A549 (cell line): ENCODE results near the gene OVOL3. TPM values are rescaled to one million over a fixed set of nuclear protein-coding genes. Genes with fewer than 3 reads are reported as not detected.

Experiments used
- ATAC-seq, 2 experiments: fragments of 200-7000 bp in 1 of 2; fragments of >200 bp in 1 of 2; cut with Nextera tagmentation in 1 of 2; cut with Tn5 transposase in 1 of 2; 3 replicates each; pipeline versions ENCODE4 v1.8.0 to v1.9.1; 2018 to 2020; ENCODE audit warnings: mild to moderate bottlenecking in 1 of 2, moderate library complexity in 1 of 2
- CTCF ChIA-PET: fragments of 300-600 bp; sonication (Branson Sonifier 250); formaldehyde crosslinking; extraction: SDS; loops from one replicate; lab custom pipeline; 2021; ENCODE audit warnings: antibody characterized with exemption, inconsistent platforms; lab: Yijun Ruan, JAX
- POLR2A ChIA-PET: fragments of 350-600 bp; formaldehyde crosslinking; extraction: SDS; loops from one replicate; lab custom pipeline; 2021; ENCODE audit warnings: antibody characterized with exemption, inconsistent platforms; lab: Yijun Ruan, JAX
- DNase-seq, 2 experiments: peaks; one replicate each; pipeline versions ENCODE4 v3.0.0 to v3.0.0-alpha.2; 2011 to 2016; ENCODE audit warnings: low read depth in 1 of 2, low spot score in 1 of 2
- FAIRE-seq: peaks from 2 replicates; lab custom pipeline; 2011; peaks lifted over from hg19 to GRCh38; lab: Jason Lieb, UNC
- H3K27ac ChIP-seq, 2 experiments: fragments of >200 bp; sonication (Bioruptor Twin); formaldehyde crosslinking; 3 replicates each; pipeline ENCODE4 v1.5.1; 2016 to 2017
- H3K4me1 ChIP-seq: fragments of >200 bp; sonication (Bioruptor Twin); formaldehyde crosslinking; 3 replicates; pipeline ENCODE4 v1.6.1; 2016
- H3K4me2 ChIP-seq: fragments of >200 bp; sonication (Bioruptor Twin); formaldehyde crosslinking; 3 replicates; pipeline ENCODE4 v1.6.1; 2016
- H3K4me3 ChIP-seq: fragments of >200 bp; sonication (Bioruptor Twin); formaldehyde crosslinking; 3 replicates; pipeline ENCODE4 v1.5.1; 2016
- H3K9me3 ChIP-seq: fragments of >200 bp; sonication (Bioruptor Twin); formaldehyde crosslinking; 3 replicates; pipeline ENCODE4 v1.6.1; 2016
- CBX8 ChIP-seq: fragments of 200-600 bp; sonication (generic); IDR thresholded peaks from 2 replicates; pipeline ENCODE4 v1.6.1; 2016
- CHD2 ChIP-seq: fragments of 150-350 bp; IDR thresholded peaks from 2 replicates; pipeline ENCODE4 v1.6.1; 2014; ENCODE audit warnings: low read length; ENCODE audit not compliant: partially characterized antibody
- EHF ChIP-seq: fragments of 250-450 bp; sonication (Bioruptor Pico); IDR thresholded peaks from 2 replicates; pipeline ENCODE4 v1.5.0; 2020; ENCODE audit warnings: mild to moderate bottlenecking
- FOSL2 ChIP-seq, 2 experiments: fragments of 450-650 bp in 1 of 2; fragments of >200 bp in 1 of 2; sonication (Bioruptor Twin) in 1 of 2; formaldehyde crosslinking; IDR thresholded peaks; 2 replicates each; pipeline versions ENCODE4 v1.5.0 to v1.6.1; 2016 to 2020; ENCODE audit warnings: mild to moderate bottlenecking in 1 of 2, moderate library complexity in 1 of 2
- FOXS1 ChIP-seq: fragments of 250-450 bp; sonication (Bioruptor Pico); IDR thresholded peaks from 2 replicates; pipeline ENCODE4 v1.5.0; 2020; ENCODE audit warnings: mild to moderate bottlenecking, moderate library complexity
- HOXB5 ChIP-seq: fragments of 250-450 bp; sonication (Bioruptor Pico); IDR thresholded peaks from 2 replicates; pipeline ENCODE4 v1.5.0; 2020; ENCODE audit warnings: mild to moderate bottlenecking, moderate library complexity
- JUNB ChIP-seq: fragments of >200 bp; sonication (Bioruptor Twin); formaldehyde crosslinking; IDR thresholded peaks from 2 replicates; pipeline ENCODE4 v1.6.1; 2016
- KDM1A ChIP-seq: fragments of 200-600 bp; sonication (generic); IDR thresholded peaks from 2 replicates; pipeline ENCODE4 v1.6.1; 2016; ENCODE audit warnings: low read depth, mild to moderate bottlenecking
- KDM5A ChIP-seq: fragments of 200-600 bp; sonication (generic); IDR thresholded peaks from 2 replicates; pipeline ENCODE4 v1.6.1; 2016; ENCODE audit warnings: antibody characterized with exemption, mild to moderate bottlenecking
- NPAS2 ChIP-seq: fragments of 250-450 bp; sonication (Bioruptor Pico); IDR thresholded peaks from 2 replicates; pipeline ENCODE4 v1.8.0; 2022; ENCODE audit warnings: mild to moderate bottlenecking, moderate library complexity, borderline replicate concordance
- NR3C1 ChIP-seq: fragments of >200 bp; sonication (Bioruptor Twin); formaldehyde crosslinking; IDR thresholded peaks from 3 replicates; pipeline ENCODE4 v1.6.1; 2017
- POLR2AphosphoS2 ChIP-seq: conservative IDR thresholded peaks from 2 replicates; pipeline ENCODE4 v1.6.1; 2012; ENCODE audit warnings: low read length, improper control_type of control experiment, inconsistent platforms
- REST ChIP-seq: fragments of 200-600 bp; sonication (generic); IDR thresholded peaks from 2 replicates; pipeline ENCODE4 v1.6.1; 2016; ENCODE audit warnings: antibody characterized with exemption, mild to moderate bottlenecking, moderate library complexity
- RFX5 ChIP-seq: fragments of 450-650 bp; IDR thresholded peaks from 2 replicates; pipeline ENCODE4 v1.7.1; 2014; ENCODE audit warnings: antibody characterized with exemption, mild to moderate bottlenecking, moderate library complexity
- RNF2 ChIP-seq: fragments of 200-600 bp; sonication (generic); IDR thresholded peaks from 2 replicates; pipeline ENCODE4 v1.6.1; 2016; ENCODE audit warnings: low read depth, mild to moderate bottlenecking, antibody characterized with exemption, moderate library complexity, borderline replicate concordance
- TP53 ChIP-seq: fragments of 250-450 bp; sonication (Bioruptor Pico); IDR thresholded peaks from 2 replicates; pipeline ENCODE4 v1.5.0; 2021; ENCODE audit warnings: mild to moderate bottlenecking, moderate library complexity
- ZC3H11A ChIP-seq: fragments of 450-650 bp; IDR thresholded peaks from 2 replicates; pipeline ENCODE4 v1.6.1; 2014; ENCODE audit warnings: antibody characterized with exemption, mild to moderate bottlenecking
- ZFP36 ChIP-seq: fragments of 450-650 bp; IDR thresholded peaks from 2 replicates; pipeline ENCODE4 v1.6.1; 2014; ENCODE audit warnings: borderline replicate concordance; ENCODE audit not compliant: partially characterized antibody
- ZSCAN20 ChIP-seq: fragments of 250-450 bp; sonication (Bioruptor Pico); IDR thresholded peaks from 2 replicates; pipeline ENCODE4 v1.8.0; 2022; ENCODE audit warnings: mild to moderate bottlenecking, moderate library complexity
- WGBS: methylation state at CpG from one replicate; pipeline ENCODE4 v1.1.6; 2017; ENCODE audit errors: missing lambda C conversion rate; 5-methylcytosine and 5-hydroxymethylcytosine counted together
- polyA plus RNA-seq, 4 experiments: library from polyadenylated mRNA; depleted of rRNA in 3 of 4; stranded (reverse); fragments of >200 nt; fragmentation: RNase III in 1 of 4; extraction: RNeasy Plus Mini Kit Qiagen cat#74134 plus additional on column Dnase treatment in 1 of 4; gene quantifications; 2 replicates in 3 of 4; 3 replicates in 1 of 4; pipeline ENCODE4 v1.2.3, GENCODE V29; 2011 to 2017
- TF ChIP-seq, protein P1 (sequence below): fragments of 250-450 bp; sonication (Bioruptor Pico); IDR thresholded peaks from 2 replicates; pipeline ENCODE4 v1.5.0; 2021; ENCODE audit warnings: mild to moderate bottlenecking, moderate library complexity, borderline replicate concordance
- TF ChIP-seq, protein P2 (sequence below): fragments of 250-450 bp; sonication (Bioruptor Pico); IDR thresholded peaks from 2 replicates; pipeline ENCODE4 v1.5.0; 2020; ENCODE audit warnings: low read depth, mild to moderate bottlenecking, moderate library complexity
- TF ChIP-seq, protein P3 (sequence below): fragments of >200 bp; sonication (Bioruptor Twin); formaldehyde crosslinking; IDR thresholded peaks from 3 replicates; pipeline ENCODE4 v1.5.1; 2016

The OVOL3 gene
- polyA plus RNA-seq, 2 of the 4 experiments (the other 2 are of a cell fraction) = 0.14 TPM; not detected in 1

DNA sequence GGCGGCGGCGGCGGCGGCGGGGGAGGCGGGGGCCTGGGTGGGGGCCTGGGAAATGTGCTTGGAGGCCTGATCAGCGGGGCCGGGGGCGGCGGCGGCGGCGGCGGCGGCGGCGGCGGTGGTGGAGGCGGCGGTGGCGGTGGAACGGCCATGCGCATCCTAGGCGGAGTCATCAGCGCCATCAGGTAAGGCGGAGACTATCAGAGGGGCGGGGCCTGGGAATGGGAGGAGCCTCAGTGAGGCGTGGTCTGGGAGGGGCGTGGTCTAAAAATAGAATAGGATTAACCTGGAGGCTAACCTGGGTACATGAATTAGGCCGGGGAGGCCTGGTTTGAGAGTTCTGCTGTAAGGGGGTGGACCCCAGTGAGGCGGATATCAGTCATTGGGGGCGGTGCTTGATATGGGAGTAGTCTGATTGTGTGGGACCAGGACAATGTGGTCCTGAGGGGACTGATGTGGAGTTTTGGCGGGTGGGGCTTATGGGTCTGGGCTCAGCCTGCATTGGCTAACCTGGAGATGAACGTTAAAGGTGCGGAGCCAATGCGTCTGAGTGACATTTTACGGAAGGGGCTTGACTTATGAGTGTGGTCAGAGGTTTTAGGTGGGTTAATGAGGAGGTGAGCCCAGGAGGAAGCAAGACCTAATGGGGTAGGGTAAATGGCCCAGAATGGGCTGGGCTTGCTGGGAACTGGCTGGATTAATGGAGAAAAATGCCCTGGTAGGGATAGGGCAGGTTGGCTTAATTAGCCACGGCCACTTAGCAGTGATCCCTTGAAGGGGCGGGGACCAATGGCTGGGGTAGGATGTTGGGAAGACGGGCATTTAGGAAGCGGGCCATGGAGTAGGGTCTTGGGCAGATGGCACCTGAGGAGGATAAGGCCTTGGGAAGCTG, 30.3 kb downstream of the OVOL3 start (continued):
- TF ChIP-seq REST (no peak), KDM5A (no peak), JUNB (no peak), CHD2 (no peak), ZC3H11A (no peak), HOXB5 (CRISPR knock-in tag) (no peak), RNF2 (no peak)

DNA sequence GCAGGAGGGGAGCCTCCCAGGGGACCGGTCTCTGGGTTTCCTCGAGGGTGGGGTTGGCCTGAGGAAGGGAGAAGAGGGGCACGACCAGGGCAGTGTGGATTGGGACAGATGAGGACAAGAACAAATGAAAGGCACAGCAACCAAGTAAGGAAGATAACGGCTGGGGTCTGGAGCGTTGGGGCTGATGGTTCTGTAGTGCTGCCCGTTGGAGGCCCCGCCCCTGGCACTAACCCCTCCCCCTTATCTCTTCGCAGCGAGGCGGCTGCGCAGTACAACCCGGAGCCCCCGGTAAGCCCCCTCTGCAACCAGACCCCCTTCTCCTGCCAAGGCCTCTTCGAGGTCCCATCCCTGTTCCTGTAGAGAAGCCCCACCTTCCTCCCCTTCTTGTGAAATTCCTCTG, 31.1 kb downstream of the OVOL3 start:
- POLR2A ChIA-PET = no interaction called here
- 95% methylated on average over 14 of the region's 14 CpGs for WGBS
- Histone ChIP-seq H3K4me3 (no peak overlapping the region), H3K27ac (no peak overlapping the region), H3K4me2 (peak overlapping the region; percentile 69), H3K4me1 (peaks cover 23% of the 10 kb centered on the region), H3K9me3 (no peaks in the 10 kb centered on the region)
- no peak for ATAC-seq
- CTCF ChIA-PET = interaction anchor here (1.2 to 7.1 kb wide), 5 partner anchors 11 to 41 kb away, joined by 3 to 61 read pairs (median 9); no protein-coding TSS in a partner anchor
- no peak for FAIRE-seq
- DNase-seq = no peak
- TF ChIP-seq RNF2 = no peak
- TF ChIP-seq TP53 (CRISPR knock-in tag) = no peak
- no peak for TF ChIP-seq POLR2AphosphoS2
- TF ChIP-seq NPAS2 (CRISPR knock-in tag) = no peak
- no peak for TF ChIP-seq KDM1A
- TF ChIP-seq CHD2 = no peak

GRCh38 chr19:36142496-36142895, 31.6 kb downstream of the OVOL3 start:
- H3K4me3 ChIP-seq = no peak overlapping the region
- no peak overlapping the region for H3K27ac ChIP-seq
- DNase-seq (no peak), FAIRE-seq (no peak), ATAC-seq (no peak)
- no peaks in the 10 kb centered on the region for H3K9me3 ChIP-seq
- TF ChIP-seq FOSL2 (IDR thresholded peaks at IDR 0.05) (no peak), FOSL2 (CRISPR knock-in tag; IDR thresholded peaks at IDR 0.05) (no peak), NR3C1 (no peak), ZSCAN20 (CRISPR knock-in tag) (no peak), RFX5 (no peak), ZFP36 (no peak), CBX8 (no peak), FOXS1 (CRISPR knock-in tag) (no peak), EHF (CRISPR knock-in tag) (no peak)
- TF ChIP-seq, protein P1, sequence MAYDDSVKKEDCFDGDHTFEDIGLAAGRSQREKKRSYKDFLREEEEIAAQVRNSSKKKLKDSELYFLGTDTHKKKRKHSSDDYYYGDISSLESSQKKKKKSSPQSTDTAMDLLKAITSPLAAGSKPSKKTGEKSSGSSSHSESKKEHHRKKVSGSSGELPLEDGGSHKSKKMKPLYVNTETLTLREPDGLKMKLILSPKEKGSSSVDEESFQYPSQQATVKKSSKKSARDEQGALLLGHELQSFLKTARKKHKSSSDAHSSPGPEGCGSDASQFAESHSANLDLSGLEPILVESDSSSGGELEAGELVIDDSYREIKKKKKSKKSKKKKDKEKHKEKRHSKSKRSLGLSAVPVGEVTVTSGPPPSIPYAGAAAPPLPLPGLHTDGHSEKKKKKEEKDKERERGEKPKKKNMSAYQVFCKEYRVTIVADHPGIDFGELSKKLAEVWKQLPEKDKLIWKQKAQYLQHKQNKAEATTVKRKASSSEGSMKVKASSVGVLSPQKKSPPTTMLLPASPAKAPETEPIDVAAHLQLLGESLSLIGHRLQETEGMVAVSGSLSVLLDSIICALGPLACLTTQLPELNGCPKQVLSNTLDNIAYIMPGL (CRISPR knock-in tag) = no peak
- TF ChIP-seq, protein P2, sequence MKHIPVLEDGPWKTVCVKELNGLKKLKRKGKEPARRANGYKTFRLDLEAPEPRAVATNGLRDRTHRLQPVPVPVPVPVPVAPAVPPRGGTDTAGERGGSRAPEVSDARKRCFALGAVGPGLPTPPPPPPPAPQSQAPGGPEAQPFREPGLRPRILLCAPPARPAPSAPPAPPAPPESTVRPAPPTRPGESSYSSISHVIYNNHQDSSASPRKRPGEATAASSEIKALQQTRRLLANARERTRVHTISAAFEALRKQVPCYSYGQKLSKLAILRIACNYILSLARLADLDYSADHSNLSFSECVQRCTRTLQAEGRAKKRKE (CRISPR knock-in tag) = no peak
- TF ChIP-seq, protein P3, sequence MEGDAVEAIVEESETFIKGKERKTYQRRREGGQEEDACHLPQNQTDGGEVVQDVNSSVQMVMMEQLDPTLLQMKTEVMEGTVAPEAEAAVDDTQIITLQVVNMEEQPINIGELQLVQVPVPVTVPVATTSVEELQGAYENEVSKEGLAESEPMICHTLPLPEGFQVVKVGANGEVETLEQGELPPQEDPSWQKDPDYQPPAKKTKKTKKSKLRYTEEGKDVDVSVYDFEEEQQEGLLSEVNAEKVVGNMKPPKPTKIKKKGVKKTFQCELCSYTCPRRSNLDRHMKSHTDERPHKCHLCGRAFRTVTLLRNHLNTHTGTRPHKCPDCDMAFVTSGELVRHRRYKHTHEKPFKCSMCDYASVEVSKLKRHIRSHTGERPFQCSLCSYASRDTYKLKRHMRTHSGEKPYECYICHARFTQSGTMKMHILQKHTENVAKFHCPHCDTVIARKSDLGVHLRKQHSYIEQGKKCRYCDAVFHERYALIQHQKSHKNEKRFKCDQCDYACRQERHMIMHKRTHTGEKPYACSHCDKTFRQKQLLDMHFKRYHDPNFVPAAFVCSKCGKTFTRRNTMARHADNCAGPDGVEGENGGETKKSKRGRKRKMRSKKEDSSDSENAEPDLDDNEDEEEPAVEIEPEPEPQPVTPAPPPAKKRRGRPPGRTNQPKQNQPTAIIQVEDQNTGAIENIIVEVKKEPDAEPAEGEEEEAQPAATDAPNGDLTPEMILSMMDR = no peak
- POLR2A ChIA-PET = no interaction called here
- H3K4me1 ChIP-seq = peaks cover 19% of the 10 kb centered on the region
- 98% methylated on average over 9 of the region's 9 CpGs for WGBS
- no peak overlapping the region for H3K4me2 ChIP-seq
- CTCF ChIA-PET = interaction anchor here (0.8 to 7.1 kb wide), 7 partner anchors 11 to 41 kb away, joined by 3 to 61 read pairs (median 8); no protein-coding TSS in a partner anchor
